ENCODE measurements around the gene OPCML. TPM values are rescaled to one million over a fixed set of nuclear protein-coding genes. Genes with fewer than 3 reads are reported as not detected.

Gene OPCML
- under 1 TPM in 1 of 4 donors, not detected in 3; 0.15 TPM for total RNA-seq

- H3K9me3 ChIP-seq, result no peaks in the 10 kb centered on the region
- DNase-seq (ENCODE audit: low spot score in 2 of 2), result no peak
- no peaks in the 10 kb centered on the region for H3K4me1 ChIP-seq
- H3K27ac ChIP-seq, result no peak within 1 kb of the TSS
- no peaks in the 10 kb centered on the region for H3K36me3 ChIP-seq
- H3K27me3 ChIP-seq, result peaks cover 56% of the 10 kb centered on the region
- WGBS, result under 1% methylated on average over 27 of the region's 27 CpGs
- TF ChIP-seq CTCF (IDR thresholded peaks at IDR 0.05), result no peak
- TF ChIP-seq EP300 (IDR thresholded peaks at IDR 0.05), result no peak
- TF ChIP-seq POLR2A (IDR thresholded peaks at IDR 0.05), result no peak
- no peak for TF ChIP-seq POLR2AphosphoS5 (IDR thresholded peaks at IDR 0.05)
- no peak within 1 kb of the TSS for H3K4me3 ChIP-seq
These were observed at the start of gene OPCML for GRCh38 chr11:133531971-133532651. TSS of gene OPCML (minus strand) at chr11:133532501.

- TF ChIP-seq EP300 (IDR thresholded peaks at IDR 0.05) (no peak), POLR2A (IDR thresholded peaks at IDR 0.05) (no peak), CTCF (IDR thresholded peaks at IDR 0.05) (no peak), POLR2AphosphoS5 (IDR thresholded peaks at IDR 0.05) (no peak)
- no peak overlapping the region for H3K27ac ChIP-seq
- H3K9me3 ChIP-seq, result no peaks in the 10 kb centered on the region
- no peak overlapping the region for H3K4me3 ChIP-seq
- no peaks in the 10 kb centered on the region for H3K4me1 ChIP-seq
- H3K27me3 ChIP-seq, result peaks cover 2% of the 10 kb centered on the region
- no peaks in the 10 kb centered on the region for H3K36me3 ChIP-seq
- WGBS, result 75% methylated on average over 6 of the region's 6 CpGs
- DNase-seq (ENCODE audit: low spot score in 2 of 2), result no peak
These were observed 48.8 kb upstream of the OPCML start for GRCh38 chr11:133581091-133581490.

- no peaks in the 10 kb centered on the region for H3K36me3 ChIP-seq
- no peak for DNase-seq (ENCODE audit: low spot score in 2 of 2)
- no peak overlapping the region for H3K27ac ChIP-seq
- TF ChIP-seq POLR2AphosphoS5 (IDR thresholded peaks at IDR 0.05), result no peak
- TF ChIP-seq EP300 (IDR thresholded peaks at IDR 0.05), result no peak
- TF ChIP-seq POLR2A (IDR thresholded peaks at IDR 0.05), result no peak
- no peak for TF ChIP-seq CTCF (IDR thresholded peaks at IDR 0.05)
- no peak overlapping the region for H3K4me3 ChIP-seq
- no peaks in the 10 kb centered on the region for H3K9me3 ChIP-seq
- H3K4me1 ChIP-seq, result no peaks in the 10 kb centered on the region
- peaks cover 2% of the 10 kb centered on the region for H3K27me3 ChIP-seq
- WGBS, result 65% methylated on average over 29 of the region's 38 CpGs
These were observed 47.1 kb upstream of the OPCML start for GRCh38 chr11:133579165-133580031.

GRCh38 chr11:133577403-133577802 is 45.1 kb upstream of the OPCML start:
- no peaks in the 10 kb centered on the region for H3K9me3 ChIP-seq
- H3K27me3 ChIP-seq, result peaks cover 2% of the 10 kb centered on the region
- no peak overlapping the region for H3K4me3 ChIP-seq
- 89% methylated on average over 3 of the region's 3 CpGs for WGBS
- H3K4me1 ChIP-seq, result no peaks in the 10 kb centered on the region
- no peaks in the 10 kb centered on the region for H3K36me3 ChIP-seq
- H3K27ac ChIP-seq, result no peak overlapping the region
- TF ChIP-seq POLR2A (IDR thresholded peaks at IDR 0.05) (no peak), EP300 (IDR thresholded peaks at IDR 0.05) (no peak), POLR2AphosphoS5 (IDR thresholded peaks at IDR 0.05) (no peak), CTCF (IDR thresholded peaks at IDR 0.05) (no peak)
- no peak for DNase-seq (ENCODE audit: low spot score in 2 of 2)

- Histone ChIP-seq H3K27me3 (peaks cover 2% of the 10 kb centered on the region), H3K4me3 (no peak overlapping the region), H3K9me3 (no peaks in the 10 kb centered on the region), H3K36me3 (no peaks in the 10 kb centered on the region), H3K27ac (no peak overlapping the region), H3K4me1 (no peaks in the 10 kb centered on the region)
- no peak for DNase-seq (ENCODE audit: low spot score in 2 of 2)
- TF ChIP-seq POLR2AphosphoS5 (IDR thresholded peaks at IDR 0.05), result no peak
- no peak for TF ChIP-seq CTCF (IDR thresholded peaks at IDR 0.05)
- TF ChIP-seq POLR2A (IDR thresholded peaks at IDR 0.05), result no peak
- 87% methylated on average over 16 of the region's 16 CpGs for WGBS
These were observed 44.0 kb upstream of the OPCML start for GRCh38 chr11:133576351-133576750.

Data from suprapubic skin (tissue), 4 donors.